ENCODE results near the gene ZKSCAN2. TPM values are rescaled to one million over a fixed set of nuclear protein-coding genes. Genes with fewer than 3 reads are reported as not detected.

The ZKSCAN2 gene
- polyA plus RNA-seq, 1 experiment = 1.4 TPM

- Histone ChIP-seq H3K36me3 (ENCODE audit: control insufficient read depth, insufficient read depth, low read length) (no peaks in the 10 kb centered on the region), H3K27me3 (ENCODE audit: control insufficient read depth, insufficient read depth, low read length) (0 out of 2 replicates have a peak, but pooled peaks cover 1% of the 10 kb centered on the region), H3K4me3 (ENCODE audit: low read depth, low read length) (no peak overlapping the region)
- CTCF ChIA-PET = no interaction called here
- DNase-seq (ENCODE audit: low read depth) = no peak
- TF ChIP-seq CTCF (IDR thresholded peaks at IDR 0.05; ENCODE audit: insufficient read depth, low read depth, low read length) = no peak
- POLR2A ChIA-PET = no interaction called here
These were observed 58.2 kb downstream of the ZKSCAN2 start for GRCh38 chr16:25199457-25199856.

GRCh38 chr16:25198021-25198420, 59.6 kb downstream of the ZKSCAN2 start:
- POLR2A ChIA-PET = no interaction called here
- 0 out of 2 replicates have a peak, but pooled peaks cover 1% of the 10 kb centered on the region for H3K27me3 ChIP-seq (ENCODE audit: control insufficient read depth, insufficient read depth, low read length)
- no peak for DNase-seq (ENCODE audit: low read depth)
- no peaks in the 10 kb centered on the region for H3K36me3 ChIP-seq (ENCODE audit: control insufficient read depth, insufficient read depth, low read length)
- no peak for TF ChIP-seq CTCF (IDR thresholded peaks at IDR 0.05; ENCODE audit: insufficient read depth, low read depth, low read length)
- H3K4me3 ChIP-seq (ENCODE audit: low read depth, low read length) = no peak overlapping the region
- CTCF ChIA-PET = interaction anchor here (1.7 kb wide), 1 partner anchor 28 kb away, joined by 4 read pairs; no protein-coding TSS in a partner anchor

- CTCF ChIA-PET = no interaction called here
- Histone ChIP-seq H3K4me3 (ENCODE audit: low read depth, low read length) (no peak overlapping the region), H3K27me3 (ENCODE audit: control insufficient read depth, insufficient read depth, low read length) (no peaks in the 10 kb centered on the region), H3K36me3 (ENCODE audit: control insufficient read depth, insufficient read depth, low read length) (no peaks in the 10 kb centered on the region)
- no peak for TF ChIP-seq CTCF (IDR thresholded peaks at IDR 0.05; ENCODE audit: insufficient read depth, low read depth, low read length)
- POLR2A ChIA-PET = no interaction called here
- no peak for DNase-seq (ENCODE audit: low read depth)
These were observed 63.3 kb downstream of the ZKSCAN2 start for GRCh38 chr16:25194273-25194878.

GRCh38 chr16:25192096-25192495, 65.5 kb downstream of the ZKSCAN2 start:
- no peak for TF ChIP-seq CTCF (IDR thresholded peaks at IDR 0.05; ENCODE audit: insufficient read depth, low read depth, low read length)
- CTCF ChIA-PET = interaction anchor here (1.3 kb wide), 1 partner anchor 16 kb away, joined by 3 read pairs; no protein-coding TSS in a partner anchor
- Histone ChIP-seq H3K4me3 (ENCODE audit: low read depth, low read length) (no peak overlapping the region), H3K27me3 (ENCODE audit: control insufficient read depth, insufficient read depth, low read length) (no peaks in the 10 kb centered on the region), H3K36me3 (ENCODE audit: control insufficient read depth, insufficient read depth, low read length) (no peaks in the 10 kb centered on the region)
- POLR2A ChIA-PET = no interaction called here
- peak; percentile 57 for DNase-seq (ENCODE audit: low read depth)

GRCh38 chr16:25189305-25189704, 68.3 kb downstream of the ZKSCAN2 start:
- POLR2A ChIA-PET = no interaction called here

More at GRCh38 chr16:25189305-25189704, 68.3 kb downstream of the ZKSCAN2 start:
- TF ChIP-seq CTCF (IDR thresholded peaks at IDR 0.05; ENCODE audit: insufficient read depth, low read depth, low read length) = no peak
- Histone ChIP-seq H3K27me3 (ENCODE audit: control insufficient read depth, insufficient read depth, low read length) (no peaks in the 10 kb centered on the region), H3K4me3 (ENCODE audit: low read depth, low read length) (no peak overlapping the region), H3K36me3 (ENCODE audit: control insufficient read depth, insufficient read depth, low read length) (no peaks in the 10 kb centered on the region)
- DNase-seq (ENCODE audit: low read depth) = no peak
- CTCF ChIA-PET = interaction anchor here (1.3 kb wide), 1 partner anchor 44 kb away, joined by 3 read pairs; no protein-coding TSS in a partner anchor

All from BJ (cell line).